ENCODE measurements around the gene FBXL22.
A peak's percentile ranks its signal among the peaks of the same experiment; 100 is the strongest.

The FBXL22 gene

DNA sequence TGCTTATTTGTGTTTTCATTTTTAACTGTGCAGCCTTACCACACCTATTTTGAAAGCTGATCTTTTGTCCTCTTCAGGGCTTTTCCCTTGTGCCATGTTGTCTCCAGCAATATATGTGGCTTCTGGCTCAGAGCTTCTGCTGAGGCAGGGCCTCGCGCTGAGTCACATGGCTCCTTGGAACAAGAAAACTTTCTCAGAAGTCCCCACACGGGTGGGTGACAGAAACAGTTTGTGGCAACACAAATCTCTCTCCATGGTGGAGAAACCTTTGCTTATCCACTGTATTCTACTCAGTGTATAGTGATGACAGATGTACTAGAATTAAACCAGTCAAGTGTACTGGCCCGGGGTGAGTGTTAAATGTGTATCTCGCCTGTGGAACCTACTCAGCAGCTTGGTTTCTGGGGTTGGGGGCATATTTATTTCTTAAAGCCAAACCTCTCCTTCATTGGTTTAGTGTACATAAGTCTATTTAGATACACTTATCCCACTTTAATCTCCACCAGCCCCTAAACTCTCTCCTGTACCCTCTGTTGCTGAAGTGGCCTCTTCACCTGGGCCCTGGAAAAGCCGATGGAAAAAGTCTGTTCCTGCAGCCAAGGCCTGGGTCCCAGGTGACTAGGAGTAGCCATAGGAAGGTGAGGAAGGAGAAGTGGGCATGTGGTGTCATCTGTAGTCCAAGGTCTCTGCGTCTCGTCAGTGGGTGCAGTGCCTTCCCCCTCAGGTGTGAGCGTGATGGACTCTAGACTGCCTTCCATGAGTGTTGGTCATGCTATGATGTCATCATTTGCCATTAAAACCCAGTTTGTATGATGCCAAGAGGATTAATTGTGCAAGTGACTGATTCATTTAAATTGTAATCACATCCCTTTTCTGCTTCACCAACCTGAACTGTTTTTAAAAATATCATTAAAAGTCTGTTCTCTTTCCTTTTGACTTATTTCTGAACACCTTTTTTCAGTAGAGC is 3.2 kb upstream of the FBXL22 start:
- TF ChIP-seq GABPA (IDR thresholded peaks at IDR 0.05; ENCODE audit: low read depth) (no peak), POLR2AphosphoS5 (IDR thresholded peaks at IDR 0.05; ENCODE audit: low read depth) (no peak), SPI1 (IDR thresholded peaks at IDR 0.05; ENCODE audit: borderline replicate concordance, low read depth) (no peak)
- TF ChIP-seq, protein P1, sequence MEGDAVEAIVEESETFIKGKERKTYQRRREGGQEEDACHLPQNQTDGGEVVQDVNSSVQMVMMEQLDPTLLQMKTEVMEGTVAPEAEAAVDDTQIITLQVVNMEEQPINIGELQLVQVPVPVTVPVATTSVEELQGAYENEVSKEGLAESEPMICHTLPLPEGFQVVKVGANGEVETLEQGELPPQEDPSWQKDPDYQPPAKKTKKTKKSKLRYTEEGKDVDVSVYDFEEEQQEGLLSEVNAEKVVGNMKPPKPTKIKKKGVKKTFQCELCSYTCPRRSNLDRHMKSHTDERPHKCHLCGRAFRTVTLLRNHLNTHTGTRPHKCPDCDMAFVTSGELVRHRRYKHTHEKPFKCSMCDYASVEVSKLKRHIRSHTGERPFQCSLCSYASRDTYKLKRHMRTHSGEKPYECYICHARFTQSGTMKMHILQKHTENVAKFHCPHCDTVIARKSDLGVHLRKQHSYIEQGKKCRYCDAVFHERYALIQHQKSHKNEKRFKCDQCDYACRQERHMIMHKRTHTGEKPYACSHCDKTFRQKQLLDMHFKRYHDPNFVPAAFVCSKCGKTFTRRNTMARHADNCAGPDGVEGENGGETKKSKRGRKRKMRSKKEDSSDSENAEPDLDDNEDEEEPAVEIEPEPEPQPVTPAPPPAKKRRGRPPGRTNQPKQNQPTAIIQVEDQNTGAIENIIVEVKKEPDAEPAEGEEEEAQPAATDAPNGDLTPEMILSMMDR (IDR thresholded peaks at IDR 0.05; ENCODE audit: insufficient read depth, low read length): no peak
- TF ChIP-seq, protein P2, sequence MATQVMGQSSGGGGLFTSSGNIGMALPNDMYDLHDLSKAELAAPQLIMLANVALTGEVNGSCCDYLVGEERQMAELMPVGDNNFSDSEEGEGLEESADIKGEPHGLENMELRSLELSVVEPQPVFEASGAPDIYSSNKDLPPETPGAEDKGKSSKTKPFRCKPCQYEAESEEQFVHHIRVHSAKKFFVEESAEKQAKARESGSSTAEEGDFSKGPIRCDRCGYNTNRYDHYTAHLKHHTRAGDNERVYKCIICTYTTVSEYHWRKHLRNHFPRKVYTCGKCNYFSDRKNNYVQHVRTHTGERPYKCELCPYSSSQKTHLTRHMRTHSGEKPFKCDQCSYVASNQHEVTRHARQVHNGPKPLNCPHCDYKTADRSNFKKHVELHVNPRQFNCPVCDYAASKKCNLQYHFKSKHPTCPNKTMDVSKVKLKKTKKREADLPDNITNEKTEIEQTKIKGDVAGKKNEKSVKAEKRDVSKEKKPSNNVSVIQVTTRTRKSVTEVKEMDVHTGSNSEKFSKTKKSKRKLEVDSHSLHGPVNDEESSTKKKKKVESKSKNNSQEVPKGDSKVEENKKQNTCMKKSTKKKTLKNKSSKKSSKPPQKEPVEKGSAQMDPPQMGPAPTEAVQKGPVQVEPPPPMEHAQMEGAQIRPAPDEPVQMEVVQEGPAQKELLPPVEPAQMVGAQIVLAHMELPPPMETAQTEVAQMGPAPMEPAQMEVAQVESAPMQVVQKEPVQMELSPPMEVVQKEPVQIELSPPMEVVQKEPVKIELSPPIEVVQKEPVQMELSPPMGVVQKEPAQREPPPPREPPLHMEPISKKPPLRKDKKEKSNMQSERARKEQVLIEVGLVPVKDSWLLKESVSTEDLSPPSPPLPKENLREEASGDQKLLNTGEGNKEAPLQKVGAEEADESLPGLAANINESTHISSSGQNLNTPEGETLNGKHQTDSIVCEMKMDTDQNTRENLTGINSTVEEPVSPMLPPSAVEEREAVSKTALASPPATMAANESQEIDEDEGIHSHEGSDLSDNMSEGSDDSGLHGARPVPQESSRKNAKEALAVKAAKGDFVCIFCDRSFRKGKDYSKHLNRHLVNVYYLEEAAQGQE (IDR thresholded peaks at IDR 0.05; ENCODE audit: insufficient replicate concordance, low read depth): no peak
- no peak overlapping the region for H3K4me3 ChIP-seq (replicated peaks; ENCODE audit: insufficient read depth, low read length)
- DNase-seq (ENCODE audit: low read depth in 1 of 2, low spot score in 1 of 2): no peak
- H3K27me3 ChIP-seq (ENCODE audit: insufficient read depth, poor library complexity, severe bottlenecking): no peaks in the 10 kb centered on the region
- H3K27ac ChIP-seq (replicated peaks): no peak overlapping the region

DNA sequence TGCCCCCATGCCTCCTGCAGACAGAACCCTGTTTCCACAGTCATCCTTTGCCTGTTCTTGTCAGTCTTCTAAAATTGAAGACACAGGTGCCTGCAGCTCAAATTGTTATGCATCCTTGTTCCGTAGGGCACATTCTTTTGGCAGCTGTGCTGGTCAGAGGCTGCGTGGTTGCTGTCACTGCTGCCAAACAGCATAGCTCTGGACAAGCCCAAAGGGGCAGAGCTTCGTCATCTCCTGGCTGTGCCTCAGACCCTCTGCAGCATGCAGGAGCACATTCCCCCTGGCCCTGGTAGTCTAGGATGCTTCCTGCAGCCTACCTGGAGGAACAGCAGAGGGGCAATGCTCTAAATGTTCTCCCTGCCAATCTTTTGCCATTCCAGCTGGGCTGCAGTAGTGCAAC is 2.1 kb upstream of the FBXL22 start:
- Histone ChIP-seq H3K27ac (replicated peaks) (no peak overlapping the region), H3K4me3 (replicated peaks; ENCODE audit: insufficient read depth, low read length) (no peak overlapping the region), H3K27me3 (ENCODE audit: insufficient read depth, poor library complexity, severe bottlenecking) (no peaks in the 10 kb centered on the region)
- DNase-seq (ENCODE audit: low read depth in 1 of 2, low spot score in 1 of 2): no peak
- TF ChIP-seq, protein P1 (IDR thresholded peaks at IDR 0.05; ENCODE audit: insufficient read depth, low read length): no peak
- 0 out of 2 replicates have a peak, but pooled peaks have one; percentile 12 for TF ChIP-seq POLR2AphosphoS5 (IDR thresholded peaks at IDR 0.05; ENCODE audit: low read depth)

DNA sequence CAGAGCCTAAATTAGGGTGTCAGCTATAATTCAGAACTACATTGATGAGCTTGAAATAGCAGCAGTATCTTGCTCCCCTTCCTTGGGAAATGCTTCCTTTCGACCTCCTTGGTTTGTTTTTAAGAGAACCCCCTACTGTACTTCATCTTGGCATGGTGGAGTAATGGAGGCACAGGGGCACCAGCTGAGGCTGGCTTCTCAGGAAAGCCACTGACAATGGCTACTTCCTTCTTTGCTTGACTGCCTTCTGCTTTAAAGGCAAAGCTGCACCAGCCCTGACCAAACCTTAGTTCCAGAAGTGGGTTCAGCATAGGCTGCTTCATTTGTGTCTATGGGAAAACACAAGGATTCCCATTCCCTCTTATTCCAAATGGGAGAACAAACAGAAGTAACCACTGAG is 1.5 kb upstream of the FBXL22 start:
- TF ChIP-seq, protein P1 (IDR thresholded peaks at IDR 0.05; ENCODE audit: insufficient read depth, low read length): no peak
- no peak for TF ChIP-seq GABPA (IDR thresholded peaks at IDR 0.05; ENCODE audit: low read depth)
- TF ChIP-seq, protein P2 (IDR thresholded peaks at IDR 0.05; ENCODE audit: insufficient replicate concordance, low read depth): no peak
- TF ChIP-seq SPI1 (IDR thresholded peaks at IDR 0.05; ENCODE audit: borderline replicate concordance, low read depth): no peak
- DNase-seq (ENCODE audit: low read depth in 1 of 2, low spot score in 1 of 2): no peak
- H3K27ac ChIP-seq (replicated peaks): no peak overlapping the region
- H3K4me3 ChIP-seq (replicated peaks; ENCODE audit: insufficient read depth, low read length): no peak overlapping the region
- no peaks in the 10 kb centered on the region for H3K27me3 ChIP-seq (ENCODE audit: insufficient read depth, poor library complexity, severe bottlenecking)
